K562 (cell line): ENCODE measurements around the gene CDYL2.

ENCODE experiments used
- ARID4B ChIP-seq: sonication (generic); formaldehyde crosslinking; IDR thresholded peaks from 2 replicates; pipeline ENCODE4 v1.8.0; 2022; ENCODE audit warnings: mild to moderate bottlenecking, missing genetic modification reagents
- CBX3 ChIP-seq, 2 experiments: IDR thresholded peaks; 1 replicate in 1 of 2; 2 replicates in 1 of 2; pipeline ENCODE4 v1.6.1; 2012; ENCODE audit warnings: inconsistent platforms in 2 of 2, low read length in 2 of 2, borderline replicate concordance in 1 of 2, control low read depth in 1 of 2
- JUN ChIP-seq, 2 experiments: sonication (generic) in 1 of 2; formaldehyde crosslinking in 1 of 2; IDR thresholded peaks; 2 replicates each; pipeline versions ENCODE4 v1.6.1 to v1.8.0; 2012 to 2022; ENCODE audit warnings: borderline replicate concordance in 2 of 2, mild to moderate bottlenecking in 2 of 2, improper control_type of control experiment in 1 of 2, low read depth in 1 of 2, low read length in 1 of 2, missing genetic modification reagents in 1 of 2
- RAD21 ChIP-seq, 2 experiments: fragments of 250-450 bp in 1 of 2; fragments of 450-650 bp in 1 of 2; sonication (Bioruptor Pico) in 1 of 2; formaldehyde crosslinking in 1 of 2; IDR thresholded peaks in 1 of 2; conservative IDR thresholded peaks in 1 of 2; 2 replicates each; pipeline versions ENCODE4 v1.4.0 to v1.8.0; 2020 to 2022; ENCODE audit warnings: mild to moderate bottlenecking in 2 of 2, moderate library complexity in 1 of 2
- TARDBP ChIP-seq: fragments of 450-650 bp; IDR thresholded peaks from 2 replicates; pipeline ENCODE4 v1.6.1; 2016
- TF ChIP-seq, protein P1 (sequence below), 3 experiments: IDR thresholded peaks in 2 of 3; conservative IDR thresholded peaks in 1 of 3; 2 replicates each; pipeline ENCODE4 v1.5.1; 2011 to 2012; ENCODE audit warnings: low read length in 3 of 3, mild to moderate bottlenecking in 3 of 3, control low read depth in 2 of 3, improper control_type of control experiment in 1 of 3, inconsistent platforms in 1 of 3, low read depth in 1 of 3, mixed read lengths in 1 of 3, moderate library complexity in 1 of 3; ENCODE audit not compliant: insufficient read depth in 2 of 3

DNA sequence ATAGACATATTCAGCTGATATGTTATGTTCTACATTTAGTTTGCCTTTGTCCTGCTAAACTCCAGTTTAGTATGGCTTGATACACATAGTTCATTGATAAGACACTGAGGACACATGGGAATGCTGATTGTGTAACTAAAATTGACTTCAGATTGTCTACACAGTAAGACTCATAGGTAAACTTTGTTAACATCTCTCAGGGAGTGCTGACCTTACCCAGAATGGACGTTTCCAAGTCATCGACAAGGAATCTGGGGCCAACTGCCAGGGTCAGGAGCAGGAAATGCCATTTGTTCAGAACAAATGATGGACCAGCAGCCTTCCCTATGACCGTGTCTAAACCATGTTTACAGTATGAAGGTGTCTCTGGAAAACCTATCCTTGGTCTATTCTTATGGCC is 204.9 kb downstream of the CDYL2 start:
- TF ChIP-seq, protein P1, sequence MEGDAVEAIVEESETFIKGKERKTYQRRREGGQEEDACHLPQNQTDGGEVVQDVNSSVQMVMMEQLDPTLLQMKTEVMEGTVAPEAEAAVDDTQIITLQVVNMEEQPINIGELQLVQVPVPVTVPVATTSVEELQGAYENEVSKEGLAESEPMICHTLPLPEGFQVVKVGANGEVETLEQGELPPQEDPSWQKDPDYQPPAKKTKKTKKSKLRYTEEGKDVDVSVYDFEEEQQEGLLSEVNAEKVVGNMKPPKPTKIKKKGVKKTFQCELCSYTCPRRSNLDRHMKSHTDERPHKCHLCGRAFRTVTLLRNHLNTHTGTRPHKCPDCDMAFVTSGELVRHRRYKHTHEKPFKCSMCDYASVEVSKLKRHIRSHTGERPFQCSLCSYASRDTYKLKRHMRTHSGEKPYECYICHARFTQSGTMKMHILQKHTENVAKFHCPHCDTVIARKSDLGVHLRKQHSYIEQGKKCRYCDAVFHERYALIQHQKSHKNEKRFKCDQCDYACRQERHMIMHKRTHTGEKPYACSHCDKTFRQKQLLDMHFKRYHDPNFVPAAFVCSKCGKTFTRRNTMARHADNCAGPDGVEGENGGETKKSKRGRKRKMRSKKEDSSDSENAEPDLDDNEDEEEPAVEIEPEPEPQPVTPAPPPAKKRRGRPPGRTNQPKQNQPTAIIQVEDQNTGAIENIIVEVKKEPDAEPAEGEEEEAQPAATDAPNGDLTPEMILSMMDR (IDR thresholded peaks at IDR 0.05 in 2 of 3, conservative IDR thresholded peaks at IDR 0.05 in 1 of 3; ENCODE audit: insufficient read depth in 2 of 3, low read depth in 1 of 3, low read length in 3 of 3), result no peak
- TF ChIP-seq JUN (IDR thresholded peaks at IDR 0.05; ENCODE audit: borderline replicate concordance, low read depth, low read length), result no peak
- TF ChIP-seq JUN (CRISPR knock-in tag; IDR thresholded peaks at IDR 0.05; ENCODE audit: borderline replicate concordance), result no peak
- TF ChIP-seq RAD21 (CRISPR knock-in tag; conservative IDR thresholded peaks at IDR 0.05 in 1 of 2, IDR thresholded peaks at IDR 0.05 in 1 of 2), result no peak
- no peak for TF ChIP-seq TARDBP
- TF ChIP-seq ARID4B, result no peak
- TF ChIP-seq CBX3 (IDR thresholded peaks at IDR 0.05; ENCODE audit: borderline replicate concordance in 1 of 2, low read length in 2 of 2), result no peak
